Gastroesophageal sphincter (tissue), 3 donors: Measurements from ENCODE around the gene LDLRAD3.

Experiments
- POLR2AphosphoS5 ChIP-seq: sonication (generic); formaldehyde crosslinking; IDR thresholded peaks from one replicate; pipeline ENCODE4 v1.6.1; 2017; ENCODE audit warnings: antibody characterized with exemption
- TF ChIP-seq, protein P1 (sequence below), 4 experiments: fragments of 200-600 bp in 2 of 4; fragments of 450-650 bp in 2 of 4; sonication (generic) in 1 of 4; IDR thresholded peaks; one replicate each; pipeline ENCODE4 v1.5.1; 2017 to 2019; ENCODE audit warnings: antibody characterized with exemption in 4 of 4, mild to moderate bottlenecking in 2 of 4, moderate library complexity in 2 of 4

DNA sequence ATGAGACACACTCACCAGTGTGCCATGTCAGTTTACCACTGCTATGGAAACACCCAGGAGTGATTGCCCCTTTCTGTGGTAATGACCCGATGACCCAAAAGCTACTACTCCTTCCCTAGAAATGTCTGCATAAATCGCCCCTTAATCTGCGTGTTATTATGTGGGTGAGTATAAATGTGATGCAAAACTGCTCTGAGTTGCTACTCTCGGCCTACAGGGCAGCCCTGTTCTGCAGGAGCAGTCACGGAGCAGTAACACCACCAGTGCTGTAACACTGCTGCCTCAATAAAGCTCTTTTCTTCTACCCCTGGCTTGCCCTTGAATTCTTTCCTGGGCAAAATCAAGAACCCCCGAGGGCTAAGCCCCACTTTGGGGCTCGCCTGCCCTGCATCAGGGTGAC lies 9.6 kb upstream of the LDLRAD3 start:
- TF ChIP-seq POLR2AphosphoS5 = no peak
- TF ChIP-seq, protein P1, sequence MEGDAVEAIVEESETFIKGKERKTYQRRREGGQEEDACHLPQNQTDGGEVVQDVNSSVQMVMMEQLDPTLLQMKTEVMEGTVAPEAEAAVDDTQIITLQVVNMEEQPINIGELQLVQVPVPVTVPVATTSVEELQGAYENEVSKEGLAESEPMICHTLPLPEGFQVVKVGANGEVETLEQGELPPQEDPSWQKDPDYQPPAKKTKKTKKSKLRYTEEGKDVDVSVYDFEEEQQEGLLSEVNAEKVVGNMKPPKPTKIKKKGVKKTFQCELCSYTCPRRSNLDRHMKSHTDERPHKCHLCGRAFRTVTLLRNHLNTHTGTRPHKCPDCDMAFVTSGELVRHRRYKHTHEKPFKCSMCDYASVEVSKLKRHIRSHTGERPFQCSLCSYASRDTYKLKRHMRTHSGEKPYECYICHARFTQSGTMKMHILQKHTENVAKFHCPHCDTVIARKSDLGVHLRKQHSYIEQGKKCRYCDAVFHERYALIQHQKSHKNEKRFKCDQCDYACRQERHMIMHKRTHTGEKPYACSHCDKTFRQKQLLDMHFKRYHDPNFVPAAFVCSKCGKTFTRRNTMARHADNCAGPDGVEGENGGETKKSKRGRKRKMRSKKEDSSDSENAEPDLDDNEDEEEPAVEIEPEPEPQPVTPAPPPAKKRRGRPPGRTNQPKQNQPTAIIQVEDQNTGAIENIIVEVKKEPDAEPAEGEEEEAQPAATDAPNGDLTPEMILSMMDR (IDR thresholded peaks at IDR 0.05) = no peak
